GM18520 (cell line): ENCODE data around the gene INTS2.
"Not testable (repeated sequence)": the region's sequence is repeated elsewhere in the genome, so short reads cannot be mapped to it uniquely, and the experiment has no call there.

Experiments used
- ATAC-seq: cut with Tn5 transposase; IDR thresholded peaks from one replicate; pipeline ENCODE4 v1.9.1; 2021; ENCODE audit not compliant: unreplicated experiment

The INTS2 gene

GRCh38 chr17:61852857-61853256, 74.9 kb downstream of the INTS2 start:
- no peak for ATAC-seq

- no peak for ATAC-seq
These were observed 78.1 kb downstream of the INTS2 start for GRCh38 chr17:61849674-61850073.

- ATAC-seq, result no peak
These were observed 78.9 kb downstream of the INTS2 start for GRCh38 chr17:61848896-61849295.

GRCh38 chr17:61848247-61848646, 79.5 kb downstream of the INTS2 start:
- ATAC-seq, result no peak

- ATAC-seq, result no peak
These were observed 80.1 kb downstream of the INTS2 start for GRCh38 chr17:61847659-61848058.

- no peak for ATAC-seq
These were observed 80.9 kb downstream of the INTS2 start for GRCh38 chr17:61846761-61847375.

- ATAC-seq, result no peak
These were observed 81.7 kb downstream of the INTS2 start for GRCh38 chr17:61846088-61846487.

- ATAC-seq, result no peak
These were observed 84.3 kb downstream of the INTS2 start for GRCh38 chr17:61843435-61843834.

- ATAC-seq, result no peak
These were observed 84.9 kb downstream of the INTS2 start for GRCh38 chr17:61842899-61843298.

- no peak for ATAC-seq
These were observed 88.4 kb downstream of the INTS2 start for GRCh38 chr17:61839300-61839786.

GRCh38 chr17:61837175-61838051, 90.4 kb downstream of the INTS2 start:
- ATAC-seq, result no peak

- no peak for ATAC-seq
These were observed 91.3 kb downstream of the INTS2 start for GRCh38 chr17:61836266-61837174.

- no peak for ATAC-seq
These were observed 92.2 kb downstream of the INTS2 start for GRCh38 chr17:61835606-61836005.

- no peak for ATAC-seq
These were observed 93.2 kb downstream of the INTS2 start for GRCh38 chr17:61834610-61835009.

- no peak for ATAC-seq
These were observed 94.1 kb downstream of the INTS2 start for GRCh38 chr17:61833536-61834193.

GRCh38 chr17:61832463-61832862, 95.3 kb downstream of the INTS2 start:
- no peak for ATAC-seq

GRCh38 chr17:61831099-61831498, 96.7 kb downstream of the INTS2 start:
- ATAC-seq, result no peak

GRCh38 chr17:61828694-61829093, 99.1 kb downstream of the INTS2 start:
- no peak for ATAC-seq

- ATAC-seq, result no peak
These were observed 100.0 kb downstream of the INTS2 start for GRCh38 chr17:61827649-61828395.

GRCh38 chr17:61826866-61827265, 100.9 kb downstream of the INTS2 start:
- not testable (repeated sequence) for ATAC-seq
